ENCODE measurements around the gene PAFAH1B2. TPM values are rescaled to one million over a fixed set of nuclear protein-coding genes. Genes with fewer than 3 reads are reported as not detected.

PAFAH1B2 gene
- total and polyA plus RNA-seq, 2 experiments from 2014 or later = 25.8 to 58.7 TPM

DNA sequence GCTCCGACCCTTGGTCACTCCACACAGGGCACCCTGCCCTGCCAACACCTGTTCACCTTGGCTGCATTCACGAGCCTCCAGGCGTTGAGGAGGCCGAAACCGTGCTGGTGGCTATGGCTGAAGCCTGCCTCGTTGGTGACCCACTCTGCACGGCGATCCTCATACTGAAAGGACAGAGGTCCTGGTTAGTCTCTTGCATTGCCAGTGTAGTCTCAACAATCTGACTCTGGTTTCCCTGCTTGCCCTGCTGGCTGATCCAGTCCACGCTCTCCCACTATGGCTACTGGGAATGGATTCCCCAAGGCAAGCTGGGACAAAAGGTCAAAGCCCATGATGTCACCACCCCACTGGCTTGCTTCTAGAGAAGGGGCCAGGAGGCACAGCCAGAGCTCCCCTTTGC lies 74.9 kb downstream of the PAFAH1B2 start:
- no peak for DNase-seq (ENCODE audit: low read depth in 1 of 2, low spot score in 1 of 2)
- no peak overlapping the region for H3K27ac ChIP-seq
- peaks cover 8% of the 10 kb centered on the region for H3K36me3 ChIP-seq
- H3K27me3 ChIP-seq = no peaks in the 10 kb centered on the region
- TF ChIP-seq, protein P1, sequence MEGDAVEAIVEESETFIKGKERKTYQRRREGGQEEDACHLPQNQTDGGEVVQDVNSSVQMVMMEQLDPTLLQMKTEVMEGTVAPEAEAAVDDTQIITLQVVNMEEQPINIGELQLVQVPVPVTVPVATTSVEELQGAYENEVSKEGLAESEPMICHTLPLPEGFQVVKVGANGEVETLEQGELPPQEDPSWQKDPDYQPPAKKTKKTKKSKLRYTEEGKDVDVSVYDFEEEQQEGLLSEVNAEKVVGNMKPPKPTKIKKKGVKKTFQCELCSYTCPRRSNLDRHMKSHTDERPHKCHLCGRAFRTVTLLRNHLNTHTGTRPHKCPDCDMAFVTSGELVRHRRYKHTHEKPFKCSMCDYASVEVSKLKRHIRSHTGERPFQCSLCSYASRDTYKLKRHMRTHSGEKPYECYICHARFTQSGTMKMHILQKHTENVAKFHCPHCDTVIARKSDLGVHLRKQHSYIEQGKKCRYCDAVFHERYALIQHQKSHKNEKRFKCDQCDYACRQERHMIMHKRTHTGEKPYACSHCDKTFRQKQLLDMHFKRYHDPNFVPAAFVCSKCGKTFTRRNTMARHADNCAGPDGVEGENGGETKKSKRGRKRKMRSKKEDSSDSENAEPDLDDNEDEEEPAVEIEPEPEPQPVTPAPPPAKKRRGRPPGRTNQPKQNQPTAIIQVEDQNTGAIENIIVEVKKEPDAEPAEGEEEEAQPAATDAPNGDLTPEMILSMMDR (IDR thresholded peaks at IDR 0.05; ENCODE audit: low read depth, low read length) = no peak
- no peak overlapping the region for H3K4me3 ChIP-seq
- no peaks in the 10 kb centered on the region for H3K9me3 ChIP-seq (ENCODE audit: low read depth)
- peaks cover 20% of the 10 kb centered on the region for H3K4me1 ChIP-seq (ENCODE audit: low read depth)

DNA sequence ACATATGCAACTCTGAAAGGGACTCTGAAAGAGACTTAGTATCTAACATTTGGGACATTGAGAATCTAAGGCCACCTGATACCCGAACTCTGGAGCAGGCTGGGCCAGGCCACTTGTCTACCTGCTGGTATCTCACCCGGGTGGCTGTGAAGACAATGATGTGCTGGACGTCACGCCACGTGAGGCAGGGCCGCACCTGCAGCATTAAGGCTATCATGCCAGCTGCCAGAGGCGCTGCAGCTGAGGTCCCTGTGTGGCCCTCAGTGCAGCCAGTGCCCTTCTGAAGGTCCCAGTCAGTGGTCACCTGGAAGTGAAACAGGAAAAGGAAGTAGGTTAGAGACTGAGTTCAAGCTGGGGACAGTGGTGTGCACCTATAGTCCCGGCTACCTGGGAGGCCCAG lies 75.4 kb downstream of the PAFAH1B2 start:
- TF ChIP-seq, protein P1 (IDR thresholded peaks at IDR 0.05; ENCODE audit: low read depth, low read length) = no peak
- Histone ChIP-seq H3K36me3 (peaks cover 8% of the 10 kb centered on the region), H3K9me3 (ENCODE audit: low read depth) (no peaks in the 10 kb centered on the region), H3K4me1 (ENCODE audit: low read depth) (peaks cover 23% of the 10 kb centered on the region), H3K27ac (no peak overlapping the region), H3K4me3 (no peak overlapping the region), H3K27me3 (no peaks in the 10 kb centered on the region)
- no peak for DNase-seq (ENCODE audit: low read depth in 1 of 2, low spot score in 1 of 2)

DNA sequence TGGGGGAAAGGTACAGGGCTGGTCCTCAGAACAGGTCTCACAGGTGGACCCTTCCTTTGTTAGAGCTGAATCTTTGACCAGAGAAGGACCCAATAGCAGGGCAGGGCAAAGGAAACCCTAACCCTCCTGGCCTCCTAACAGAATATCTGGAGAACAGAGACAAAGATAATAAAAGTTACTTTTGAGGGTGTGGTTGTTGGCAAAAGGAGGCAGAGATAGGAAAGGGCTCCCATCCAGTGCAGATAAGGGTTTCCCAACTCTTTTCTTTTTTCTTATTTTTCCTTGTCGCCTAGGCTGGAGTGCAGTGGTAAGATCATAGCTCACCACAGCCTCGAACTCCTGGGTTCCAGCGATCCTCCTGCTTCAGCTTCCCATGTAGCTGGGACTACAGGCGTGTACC lies 75.9 kb downstream of the PAFAH1B2 start:
- peaks cover 27% of the 10 kb centered on the region for H3K4me1 ChIP-seq (ENCODE audit: low read depth)

DNA sequence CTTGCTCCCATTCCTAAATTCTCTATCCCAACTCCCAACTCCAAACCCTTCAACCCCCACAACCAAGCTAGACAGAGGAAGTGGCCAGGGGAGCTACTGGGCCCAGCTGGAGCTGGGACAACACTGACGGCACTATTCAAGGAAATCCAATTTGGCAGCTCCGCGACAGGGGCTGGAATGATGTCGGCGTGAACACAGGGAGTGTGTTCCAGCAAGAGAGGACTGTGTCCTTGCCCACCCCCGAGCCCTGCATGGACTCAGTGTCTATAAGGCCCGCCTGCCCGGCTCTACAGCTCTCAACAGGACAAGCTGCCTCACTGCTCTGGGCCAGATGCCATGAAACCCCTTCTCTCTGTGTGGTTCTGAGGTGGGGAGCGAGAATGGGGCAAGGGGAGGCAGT lies 76.5 kb downstream of the PAFAH1B2 start:
- DNase-seq (ENCODE audit: low read depth in 1 of 2, low spot score in 1 of 2) = peak in 1 of 2 donors; percentile 73
- H3K36me3 ChIP-seq = peaks cover 8% of the 10 kb centered on the region

More for the DNA sequence above, 75.9 kb downstream of the PAFAH1B2 start:
- DNase-seq (ENCODE audit: low read depth in 1 of 2, low spot score in 1 of 2) = no peak
- Histone ChIP-seq H3K27ac (no peak overlapping the region), H3K27me3 (no peaks in the 10 kb centered on the region), H3K4me3 (no peak overlapping the region), H3K36me3 (peaks cover 8% of the 10 kb centered on the region), H3K9me3 (ENCODE audit: low read depth) (no peaks in the 10 kb centered on the region)
- TF ChIP-seq, protein P1 (IDR thresholded peaks at IDR 0.05; ENCODE audit: low read depth, low read length) = no peak

DNA sequence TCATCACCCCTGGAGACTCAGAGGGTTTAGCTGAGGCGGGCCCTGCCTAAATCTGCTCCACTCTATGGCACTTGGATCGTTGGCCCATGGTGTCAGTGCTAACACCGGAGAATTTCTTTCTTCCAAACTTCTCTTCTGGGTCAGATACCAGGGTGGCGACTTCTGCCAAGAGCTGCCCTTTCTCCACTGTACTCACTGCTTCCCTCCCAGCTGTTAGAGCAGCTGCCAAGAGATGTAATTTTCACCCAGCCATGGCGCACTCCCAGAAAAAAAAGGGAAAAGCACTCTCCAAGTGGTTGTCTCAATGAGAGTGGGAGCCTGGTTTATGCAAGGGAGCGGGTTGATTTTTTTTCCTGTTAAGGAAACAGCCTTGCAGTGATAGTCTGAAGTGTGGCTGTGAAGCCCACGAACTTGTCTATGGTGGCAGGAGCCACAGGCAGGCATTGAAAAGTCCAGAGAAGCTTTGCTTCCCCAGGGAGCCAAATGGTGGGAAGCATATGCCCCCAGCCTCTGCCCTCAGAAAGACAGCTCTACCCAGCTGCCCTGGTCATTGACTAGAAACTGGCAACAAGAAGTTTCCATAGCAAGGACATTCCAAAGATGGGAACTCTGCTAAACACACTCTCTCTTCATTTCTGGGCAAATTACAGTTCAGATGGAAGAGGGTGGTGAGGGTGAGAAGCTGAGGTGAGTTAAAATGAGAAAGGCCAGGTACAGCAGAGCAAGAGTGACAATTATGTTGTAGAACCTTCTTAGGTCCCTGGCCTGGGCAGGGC lies 77.1 kb downstream of the PAFAH1B2 start:
- peak overlapping the region; percentile 94 for H3K27ac ChIP-seq
- peaks cover 27% of the 10 kb centered on the region for H3K4me1 ChIP-seq (ENCODE audit: low read depth)
- TF ChIP-seq, protein P1 (IDR thresholded peaks at IDR 0.05; ENCODE audit: low read depth, low read length) = no peak
- H3K27me3 ChIP-seq = no peaks in the 10 kb centered on the region
- H3K9me3 ChIP-seq (ENCODE audit: low read depth) = no peaks in the 10 kb centered on the region
- peak; percentile 51 to 84 for DNase-seq (ENCODE audit: low read depth in 1 of 2, low spot score in 1 of 2)
- H3K36me3 ChIP-seq = peaks cover 5% of the 10 kb centered on the region
- no peak overlapping the region for H3K4me3 ChIP-seq

More for the DNA sequence above, 76.5 kb downstream of the PAFAH1B2 start:
- Histone ChIP-seq H3K27me3 (no peaks in the 10 kb centered on the region), H3K9me3 (ENCODE audit: low read depth) (no peaks in the 10 kb centered on the region), H3K4me3 (no peak overlapping the region), H3K27ac (peak overlapping the region; percentile 94), H3K4me1 (ENCODE audit: low read depth) (peaks cover 27% of the 10 kb centered on the region)
- TF ChIP-seq, protein P1 (IDR thresholded peaks at IDR 0.05; ENCODE audit: low read depth, low read length) = no peak

Data from cardiac muscle cell (in vitro differentiated cells and primary cell).